Left kidney (tissue), 2 donors: ENCODE measurements around the gene IDH2. TPM values are rescaled to one million over a fixed set of nuclear protein-coding genes. Genes with fewer than 3 reads are reported as not detected.

Experiments used
- DNase-seq: peaks from one replicate; pipeline ENCODE4 v3.0.0-alpha.2; 2013
- polyA plus RNA-seq: library from polyadenylated mRNA; unstranded; fragments of 120-200 nt; gene quantifications from one replicate; pipeline ENCODE4 v1.2.1, GENCODE V29; 2013; ENCODE audit not compliant: insufficient read length

The IDH2 gene
- polyA plus RNA-seq, 1 donor: 185 TPM

- no peak for DNase-seq
These were observed 57.3 kb downstream of the IDH2 start for GRCh38 chr15:90044916-90045371.

GRCh38 chr15:90044191-90044590, 58.1 kb downstream of the IDH2 start:
- no peak for DNase-seq

GRCh38 chr15:90043530-90044010, 58.7 kb downstream of the IDH2 start:
- DNase-seq: no peak

DNA sequence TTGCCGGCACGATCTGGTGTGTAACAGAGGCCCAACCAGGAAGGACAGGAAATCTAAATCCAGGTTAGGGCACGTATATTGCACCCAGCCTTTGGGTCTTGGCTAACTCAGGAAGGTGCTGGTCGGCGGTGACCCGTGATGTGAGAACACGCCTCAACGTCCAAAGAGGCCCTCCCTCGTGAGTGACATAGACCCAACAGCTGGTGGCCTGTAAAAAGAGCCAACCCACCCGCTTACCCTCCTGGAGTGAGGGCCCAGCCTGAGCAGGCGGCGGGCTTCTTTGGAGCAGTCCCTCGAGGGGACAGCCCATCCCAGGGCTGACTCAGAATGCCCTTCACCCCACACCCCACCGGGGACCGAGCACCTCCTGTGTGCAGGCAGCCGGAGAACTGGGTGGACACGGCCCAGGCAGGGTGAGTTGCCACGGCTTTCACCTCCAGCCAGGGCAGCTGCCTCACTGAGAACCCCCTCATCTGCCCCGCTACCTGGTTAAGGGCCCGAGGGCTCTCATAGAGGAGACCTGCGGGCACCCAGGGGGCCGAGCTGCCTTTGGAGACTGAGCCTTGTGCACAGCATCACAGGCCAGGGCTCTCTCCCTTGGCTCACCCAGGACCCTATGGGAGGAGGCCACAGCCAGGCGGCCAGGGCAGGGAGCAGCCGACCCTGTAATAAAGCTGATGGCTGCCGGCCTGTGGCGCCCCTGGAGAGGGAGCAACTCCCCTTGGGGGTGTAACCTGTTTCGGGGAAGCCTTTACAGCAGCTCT, 59.3 kb downstream of the IDH2 start:
- DNase-seq: no peak

DNA sequence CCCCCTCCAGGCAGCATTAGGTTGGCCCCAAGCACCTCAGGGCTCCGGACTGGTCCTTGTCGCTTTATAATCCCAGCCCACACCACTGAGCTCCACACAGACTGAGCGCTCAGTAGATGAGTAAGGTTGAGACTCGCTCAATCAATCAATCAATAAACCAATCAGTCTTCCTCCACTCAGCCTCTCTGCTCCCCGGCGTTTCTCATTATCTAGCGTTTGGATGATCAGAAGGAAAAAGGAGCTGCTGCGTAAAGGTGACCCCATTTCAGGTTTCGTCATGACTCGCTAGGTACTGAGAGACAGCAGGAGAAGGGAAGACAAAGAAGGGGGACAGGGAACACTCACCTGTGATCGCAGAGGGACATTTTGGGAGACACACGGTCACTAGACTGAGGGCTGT, 59.9 kb downstream of the IDH2 start:
- no peak for DNase-seq

DNA sequence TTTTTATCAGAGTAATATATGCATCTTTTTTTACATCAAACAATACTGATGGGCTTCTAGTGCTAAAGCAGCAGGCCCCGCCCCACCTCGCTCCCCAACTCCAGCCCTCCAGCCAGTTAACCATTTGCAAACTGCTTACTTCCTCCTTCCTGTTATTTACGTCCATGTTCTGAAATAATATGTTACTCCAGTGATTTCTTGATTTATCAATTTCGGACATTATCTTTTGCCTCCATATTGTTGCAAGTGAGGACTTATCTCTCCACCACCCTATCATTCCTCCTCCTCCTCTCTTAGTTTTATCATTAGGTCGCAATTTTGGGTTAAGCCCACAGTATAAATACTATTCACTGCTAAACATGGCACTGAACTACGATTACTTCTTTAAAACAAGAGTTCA, 61.6 kb downstream of the IDH2 start:
- no peak for DNase-seq

DNA sequence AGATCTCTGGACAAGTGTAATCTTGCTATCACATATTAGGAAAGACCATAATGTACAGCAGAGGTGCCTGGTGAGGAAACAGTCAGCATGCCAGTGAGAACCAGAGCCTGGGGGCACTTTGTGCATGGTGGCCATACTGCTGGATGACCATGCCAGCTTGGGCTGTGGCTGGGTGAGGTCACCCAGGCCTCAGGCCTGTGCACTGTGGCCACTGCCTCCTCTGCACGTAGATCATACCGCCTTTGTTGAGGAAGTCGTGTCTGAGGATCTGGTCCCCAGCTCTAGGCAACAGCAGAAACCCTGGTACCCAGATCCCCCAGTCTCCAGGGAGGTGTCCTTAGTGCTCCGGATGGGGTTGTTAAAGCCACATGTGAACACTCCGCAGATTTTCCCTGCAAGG, 62.3 kb downstream of the IDH2 start:
- no peak for DNase-seq

- DNase-seq: no peak
These were observed 63.6 kb downstream of the IDH2 start for GRCh38 chr15:90038632-90039095.

GRCh38 chr15:90037961-90038631, 64.2 kb downstream of the IDH2 start:
- DNase-seq: no peak

GRCh38 chr15:90037511-90037860, 64.8 kb downstream of the IDH2 start:
- no peak for DNase-seq

DNA sequence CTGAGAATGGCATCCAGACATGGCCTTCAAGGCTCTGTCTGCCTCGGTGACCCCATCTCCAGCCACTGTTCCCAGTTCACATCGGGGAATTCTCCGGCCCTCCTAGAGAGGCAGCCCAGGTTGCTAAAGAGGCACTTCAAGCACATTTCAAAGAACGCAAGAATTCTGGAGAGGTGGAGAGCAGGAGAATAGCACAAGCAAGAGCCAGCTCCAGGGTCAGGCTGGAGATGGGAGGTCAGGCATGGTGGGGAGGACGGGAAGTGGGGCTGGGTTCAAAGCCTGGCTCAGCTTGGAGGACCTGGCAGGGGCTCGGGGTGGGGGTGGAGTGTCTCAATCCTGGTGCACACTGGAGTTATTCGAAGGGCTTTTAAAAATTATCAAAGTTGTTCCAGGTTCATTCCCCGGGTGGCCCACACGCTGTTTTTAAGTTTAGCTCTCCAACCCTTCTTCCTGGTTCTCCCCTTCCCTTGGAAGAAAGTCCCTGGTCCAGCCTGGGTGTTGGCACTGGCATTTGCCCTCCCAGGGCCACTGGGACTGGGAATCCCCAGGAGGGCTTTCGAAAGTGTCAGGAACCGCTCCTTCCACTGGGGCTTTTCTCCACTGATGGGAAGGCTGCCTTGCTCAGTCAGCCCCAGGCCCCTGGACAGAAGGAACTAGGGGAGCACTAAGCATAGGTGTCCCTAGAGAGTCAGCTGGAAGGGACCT, 65.3 kb downstream of the IDH2 start:
- no peak for DNase-seq

GRCh38 chr15:90036343-90036742, 65.9 kb downstream of the IDH2 start:
- no peak for DNase-seq

- no peak for DNase-seq
These were observed 66.4 kb downstream of the IDH2 start for GRCh38 chr15:90035840-90036230.

DNA sequence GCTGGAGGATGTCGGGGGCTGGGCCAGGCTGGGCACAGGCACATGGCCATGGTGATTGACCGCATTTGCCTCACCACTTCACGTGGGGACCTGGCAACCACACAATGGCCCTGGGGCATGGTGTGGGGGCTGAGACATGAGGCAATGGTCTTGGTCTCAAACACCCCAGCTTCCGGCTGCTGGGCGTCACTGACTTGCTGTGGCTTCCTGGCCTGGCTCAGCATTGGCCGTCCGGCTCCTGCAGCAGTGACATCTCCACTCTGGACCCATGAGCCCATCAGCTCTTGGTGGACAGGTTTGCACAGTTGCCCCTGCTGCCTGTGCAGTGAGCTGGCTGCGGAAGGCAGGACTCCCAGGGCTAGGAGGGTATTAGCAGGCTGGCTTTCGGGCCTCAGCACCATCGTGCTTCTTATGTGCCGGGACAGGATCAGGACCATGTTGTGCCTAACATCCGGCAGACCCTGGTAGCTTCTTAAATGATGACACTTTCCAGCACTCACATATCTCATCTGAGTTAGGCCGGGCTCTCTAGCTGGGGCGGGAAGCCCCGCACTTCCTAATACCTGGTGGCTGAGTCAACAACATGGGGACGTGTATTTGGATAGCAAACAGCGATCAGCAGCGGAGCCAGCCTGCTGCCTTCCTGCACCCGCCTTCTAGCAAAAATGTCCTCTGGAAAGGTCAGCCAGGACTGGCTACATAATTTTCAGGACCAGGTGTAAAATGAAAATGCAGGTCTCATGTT, 67.0 kb downstream of the IDH2 start:
- DNase-seq: no peak

- no peak for DNase-seq
These were observed 68.8 kb downstream of the IDH2 start for GRCh38 chr15:90033448-90033847.

Other genes starting within 250 kb of the IDH2 start
- gene AP3S2, start 208.5 kb downstream of the IDH2 start, polyA plus RNA-seq: 49.1 TPM
- 33.1 TPM for gene ARPIN, start 189.5 kb downstream of the IDH2 start, polyA plus RNA-seq
- gene ZNF710, start 101.1 kb downstream of the IDH2 start, polyA plus RNA-seq: 18.1 TPM
- 43.0 TPM for gene SEMA4B, start 98.9 kb upstream of the IDH2 start, polyA plus RNA-seq
- gene CIB1, start 131.5 kb upstream of the IDH2 start, polyA plus RNA-seq: 49.4 TPM
- gene GDPGP1, start 131.7 kb upstream of the IDH2 start, polyA plus RNA-seq: 5.8 TPM
- gene TTLL13, start 147.1 kb upstream of the IDH2 start, polyA plus RNA-seq: 0.45 TPM
- 113 TPM for gene NGRN, start 163.2 kb upstream of the IDH2 start, polyA plus RNA-seq
- gene ZNF774, start 249.8 kb upstream of the IDH2 start, polyA plus RNA-seq: 5.4 TPM